HG03175 (cell line): Measurements from ENCODE around the gene PDZK1.
"Not testable (repeated sequence)": the region's sequence is repeated elsewhere in the genome, so short reads cannot be mapped to it uniquely, and the experiment has no call there.

Experiments
- ATAC-seq: cut with Tn5 transposase; IDR thresholded peaks from one replicate; pipeline ENCODE4 v1.9.1; 2021; ENCODE audit warnings: mild to moderate bottlenecking, moderate library complexity; ENCODE audit not compliant: unreplicated experiment

The PDZK1 gene

DNA sequence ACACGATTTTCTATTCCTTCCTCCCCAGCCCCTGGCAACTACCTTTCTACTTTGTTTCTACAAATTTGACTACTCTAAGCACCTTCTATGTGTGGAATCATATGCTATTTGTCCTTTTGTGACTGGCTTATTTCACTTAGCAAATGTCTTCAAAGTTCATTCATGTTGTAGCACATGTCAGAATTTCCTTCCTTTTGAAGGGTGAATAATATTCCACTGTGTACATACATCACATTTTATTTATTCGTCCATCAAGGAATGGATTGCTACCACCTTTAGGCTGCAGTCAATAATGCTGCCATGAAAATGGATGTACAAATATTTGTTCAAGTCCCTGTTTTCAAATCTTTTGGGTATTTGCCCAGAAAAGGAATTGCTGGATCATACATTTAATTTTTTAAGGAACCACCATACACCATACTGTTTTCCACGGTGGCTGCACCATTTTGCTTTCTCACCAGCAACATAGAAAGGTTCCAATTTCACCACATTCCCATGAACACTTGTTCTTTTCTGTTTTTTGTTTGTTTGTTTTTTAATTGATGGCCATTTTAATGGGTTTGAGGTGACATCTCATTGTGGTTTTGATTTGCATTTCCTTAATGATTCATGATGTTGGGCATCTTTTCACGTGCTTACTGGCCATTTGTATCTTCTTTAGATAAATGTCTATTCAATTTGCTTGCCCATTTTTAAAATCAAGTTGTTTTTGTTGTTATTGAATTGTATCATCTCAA is 3.3 kb upstream of the PDZK1 start:
- ATAC-seq, result no peak

DNA sequence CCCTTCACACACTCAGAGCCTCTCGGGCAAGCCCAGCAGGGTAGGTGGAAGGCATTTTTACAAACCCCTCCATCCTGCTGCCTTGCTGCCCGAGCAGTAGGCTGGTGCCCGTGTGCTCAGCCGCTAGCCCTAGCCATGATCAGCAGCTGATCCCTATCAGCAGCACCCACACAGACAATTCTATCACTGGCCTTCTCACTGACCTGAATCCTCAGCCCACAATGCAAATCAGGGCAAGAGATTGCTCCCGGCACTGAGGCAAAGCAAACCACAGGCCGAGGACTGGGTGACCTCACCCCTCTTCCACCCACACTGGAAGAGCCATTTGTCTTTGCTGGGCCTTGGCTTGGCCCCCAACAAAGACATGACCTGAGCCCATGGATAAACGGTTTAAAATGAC is 895 bp upstream of the PDZK1 start:
- no peak for ATAC-seq

- no peak for ATAC-seq
Observed at GRCh38 chr1:145706086-145706664, 993 bp downstream of the PDZK1 start.

DNA sequence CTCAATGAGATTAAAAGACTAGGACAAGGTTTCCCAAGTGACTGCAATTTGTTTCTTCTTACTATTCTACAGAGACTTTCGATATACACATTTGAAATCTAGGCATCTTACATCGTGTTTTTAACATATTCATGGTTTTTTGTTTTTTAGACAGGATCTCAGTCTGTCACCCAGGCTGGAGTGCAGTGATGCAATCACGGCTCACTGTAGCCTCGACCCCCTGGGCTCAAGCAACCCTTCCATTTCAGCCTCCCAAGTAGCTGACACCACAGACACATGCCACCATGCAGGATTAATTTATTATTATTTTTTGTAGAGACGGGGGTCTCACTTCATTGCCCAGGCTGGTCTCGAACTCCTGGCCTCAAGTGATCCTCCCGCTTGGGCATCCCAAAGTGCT is 1.5 kb downstream of the PDZK1 start:
- ATAC-seq, result no peak

DNA sequence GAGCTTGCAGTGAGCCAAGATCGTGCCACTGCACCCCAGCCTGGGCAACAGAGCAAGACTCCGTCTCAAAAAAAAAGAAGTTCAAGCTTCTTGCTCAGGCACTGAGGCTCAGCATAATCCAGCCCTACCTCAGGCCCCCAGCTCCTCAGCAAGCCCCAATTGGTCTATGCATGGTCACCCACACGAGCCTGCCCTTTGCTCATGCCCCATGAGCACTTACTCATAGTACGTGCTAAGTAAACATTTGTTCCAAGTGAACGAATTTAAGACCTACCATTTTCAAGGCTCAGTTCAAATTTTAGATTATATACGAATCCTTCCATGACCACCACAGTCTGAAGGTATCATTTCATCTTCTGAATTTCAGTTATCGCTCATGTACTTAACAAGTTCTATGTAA is 4.3 kb downstream of the PDZK1 start:
- no peak for ATAC-seq

GRCh38 chr1:145702052-145702451 is 5.1 kb downstream of the PDZK1 start:
- no peak for ATAC-seq

DNA sequence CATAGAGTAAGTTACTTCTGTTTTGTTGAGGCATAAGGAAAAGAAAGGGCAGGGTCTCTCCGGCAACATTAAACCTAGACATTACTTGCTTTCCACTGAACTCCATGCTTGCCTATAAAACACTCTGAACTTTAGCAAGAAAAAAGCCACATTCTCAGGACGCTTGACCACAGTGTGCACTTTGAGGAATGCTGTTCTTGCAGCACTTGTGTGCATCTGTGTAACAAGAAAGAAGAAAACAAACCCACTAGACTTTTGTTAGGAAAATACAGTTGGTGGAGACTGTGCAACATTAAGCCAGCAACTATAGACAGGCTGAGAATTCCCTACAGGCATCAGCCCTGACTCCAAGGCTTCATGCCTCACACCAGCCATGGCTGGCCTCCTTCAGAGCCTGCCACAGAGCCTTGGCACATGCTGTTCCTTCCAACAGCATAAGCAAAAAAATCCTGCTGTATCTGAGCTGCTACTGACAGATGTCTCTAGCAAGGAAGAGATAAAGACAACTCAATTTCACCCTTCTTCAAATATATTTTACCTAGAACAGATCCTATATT is 5.8 kb downstream of the PDZK1 start:
- no peak for ATAC-seq

- ATAC-seq, result no peak
Observed at GRCh38 chr1:145696630-145696960, 10.6 kb downstream of the PDZK1 start.

- ATAC-seq, result no peak
Observed at GRCh38 chr1:145695821-145696629, 11.1 kb downstream of the PDZK1 start.

- no peak for ATAC-seq
Observed at GRCh38 chr1:145692785-145693443, 14.3 kb downstream of the PDZK1 start.

GRCh38 chr1:145690587-145691558 is 16.3 kb downstream of the PDZK1 start:
- ATAC-seq, result peak; percentile 91

DNA sequence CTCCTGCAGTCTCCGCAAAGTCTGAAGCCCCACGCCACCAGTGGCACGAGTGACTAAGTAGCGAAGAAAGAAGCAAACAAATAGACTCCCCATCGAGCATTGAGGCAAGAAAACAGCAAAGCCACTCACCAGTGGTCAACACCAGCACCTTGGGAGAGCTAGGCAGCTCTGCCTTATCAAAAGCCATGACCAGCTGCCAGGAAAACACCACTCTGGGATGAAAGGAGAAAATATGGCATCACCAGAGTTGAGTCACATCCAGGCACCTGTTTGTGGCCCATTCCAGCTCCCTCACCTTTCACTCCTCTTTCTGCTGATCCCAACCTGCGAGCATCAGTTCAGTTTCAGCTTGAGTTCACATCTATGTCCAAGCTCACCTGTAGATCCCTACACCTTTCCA is 17.2 kb downstream of the PDZK1 start:
- ATAC-seq, result no peak

DNA sequence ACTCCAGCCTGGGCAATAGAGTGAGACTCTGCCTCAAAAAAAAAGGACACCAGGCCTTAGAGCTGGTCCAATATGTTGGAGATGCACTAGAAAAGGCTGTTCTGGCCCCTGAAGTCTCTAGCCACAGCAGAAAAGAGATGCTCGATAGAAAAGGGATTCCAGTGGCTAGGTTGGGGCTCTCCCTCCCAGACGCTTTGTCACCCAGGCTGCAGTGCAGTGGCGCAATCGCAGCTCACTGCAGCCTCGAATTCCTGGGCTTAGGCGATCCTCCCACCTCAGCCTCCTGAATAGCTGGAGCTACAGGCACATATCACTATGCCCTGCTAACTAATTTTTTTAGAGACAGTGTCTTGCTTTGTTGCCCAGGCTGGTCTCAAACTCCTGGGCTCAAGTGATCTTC is 18.2 kb downstream of the PDZK1 start:
- no peak for ATAC-seq

DNA sequence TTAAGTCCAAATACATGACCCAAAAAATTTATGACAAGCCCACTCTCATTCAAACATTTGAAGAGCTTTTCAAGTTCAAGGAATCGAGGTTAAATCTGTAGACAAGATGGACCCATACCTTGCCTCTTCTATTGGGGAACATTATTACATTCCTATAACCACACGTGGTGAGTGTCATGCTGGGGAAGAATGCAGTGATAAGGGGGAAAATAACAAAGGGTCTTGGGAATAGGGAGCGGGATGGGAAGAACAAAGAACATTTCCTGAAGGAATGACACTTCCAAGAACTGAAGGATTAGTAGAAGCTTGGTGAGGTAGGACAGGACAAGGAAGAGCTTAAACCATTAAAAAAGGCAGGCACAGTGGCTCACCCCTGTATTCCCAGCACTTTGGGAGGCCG is 18.8 kb downstream of the PDZK1 start:
- ATAC-seq, result no peak

- ATAC-seq, result not testable (repeated sequence)
Observed at GRCh38 chr1:145686078-145686477, 21.1 kb downstream of the PDZK1 start.

DNA sequence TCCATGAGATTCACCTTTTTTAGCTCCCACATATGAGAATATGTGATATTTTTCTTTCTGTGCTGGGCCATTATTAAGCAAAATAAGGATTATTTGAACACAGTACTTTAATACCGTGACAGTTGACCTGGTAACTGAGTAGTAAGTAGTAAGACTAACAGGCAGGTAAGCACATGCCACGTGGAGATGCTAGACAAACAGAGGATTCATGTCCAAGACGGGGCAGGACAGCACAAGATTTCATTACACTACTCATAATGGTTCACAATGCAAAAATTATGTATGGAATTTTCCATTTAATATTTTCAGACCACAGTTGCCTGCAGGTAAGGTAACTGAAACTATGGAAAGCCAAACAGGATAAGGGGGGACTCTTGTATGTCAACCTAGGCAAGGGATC is 22.3 kb downstream of the PDZK1 start:
- ATAC-seq, result not testable (repeated sequence)

DNA sequence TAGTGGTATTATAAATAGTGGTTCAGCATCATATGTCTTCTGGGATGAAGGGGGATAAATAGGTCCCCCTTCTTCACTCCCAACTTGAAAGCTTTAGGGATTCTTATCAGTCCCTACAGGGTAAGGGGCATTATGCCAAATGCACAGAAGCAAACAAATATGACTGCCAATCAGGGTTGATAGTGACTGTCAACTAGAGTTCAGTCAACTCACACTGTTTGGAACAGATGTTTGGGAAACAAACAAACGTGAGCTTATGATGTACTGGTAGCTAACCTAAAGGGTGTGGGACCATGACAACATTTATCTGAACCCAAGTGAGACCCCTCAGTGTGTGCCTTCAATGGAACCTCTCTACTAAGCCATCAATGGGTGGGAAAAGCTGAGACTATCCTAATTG is 34.0 kb downstream of the PDZK1 start:
- ATAC-seq, result not testable (repeated sequence)

DNA sequence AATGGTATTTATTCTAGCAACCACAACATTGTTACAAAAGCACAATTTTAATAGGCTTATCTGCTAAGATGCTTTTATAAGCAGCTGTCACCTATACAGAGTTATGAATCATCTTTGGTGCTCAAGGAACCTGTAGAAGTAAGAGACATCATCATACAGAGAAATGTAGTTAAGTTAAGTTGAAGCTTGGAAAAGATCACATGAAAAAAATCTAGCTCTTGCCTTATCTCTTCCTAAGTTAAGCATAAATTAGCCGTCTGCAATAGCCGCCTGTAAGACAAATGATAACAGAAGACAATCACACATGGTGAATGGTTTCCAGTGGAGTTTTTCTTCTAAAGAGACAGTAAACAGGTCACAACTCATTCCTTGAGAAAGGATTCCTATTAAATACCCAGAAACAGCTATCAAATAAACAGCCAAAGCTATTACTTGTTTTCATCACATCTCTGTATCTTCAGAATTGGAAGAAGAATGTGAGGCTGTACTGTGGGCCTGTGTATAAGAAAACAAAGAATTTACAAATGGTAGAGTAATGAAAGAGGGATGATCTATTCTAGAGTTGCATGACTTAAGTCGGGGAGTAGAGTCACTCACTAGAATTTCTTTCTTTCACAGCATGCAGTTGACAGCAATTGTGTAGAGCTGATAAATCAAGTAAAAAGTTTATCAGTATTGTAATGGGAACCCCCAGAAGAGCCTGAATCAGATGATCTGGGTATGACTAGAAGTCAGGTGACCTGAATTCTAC is 36.0 kb downstream of the PDZK1 start:
- not testable (repeated sequence) for ATAC-seq

DNA sequence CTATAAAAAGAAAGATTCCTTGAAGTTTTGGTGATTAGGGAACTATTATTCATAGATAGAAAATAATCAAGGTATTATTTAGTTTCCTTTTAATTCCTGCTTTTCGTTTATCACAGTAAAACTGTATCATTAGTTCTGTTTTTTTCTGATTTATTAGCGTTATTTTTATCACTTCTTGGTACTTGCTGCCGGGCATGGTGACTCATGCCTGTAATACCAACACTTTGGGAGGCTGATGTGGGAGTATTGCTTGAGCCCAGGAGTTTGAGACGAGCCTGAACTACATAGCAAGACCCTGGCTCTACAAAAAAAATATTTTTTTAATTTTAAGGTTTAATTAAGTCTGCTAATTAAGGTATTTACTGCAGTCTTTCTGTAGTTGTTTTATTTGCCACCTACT is 42.2 kb downstream of the PDZK1 start:
- ATAC-seq, result not testable (repeated sequence)
